LNCaP clone FGC (cell line): Measurements from ENCODE around the gene ASPDH.

Experiments used
- DNase-seq: peaks from one replicate; pipeline ENCODE4 v3.0.0-alpha.2; 2011; ENCODE audit warnings: low read depth
- H3K4me3 ChIP-seq: 2 replicates; pipeline ENCODE4 v1.5.1; 2011; ENCODE audit warnings: mild to moderate bottlenecking, low read depth, low read length, control low read depth
- CTCF ChIP-seq: IDR thresholded peaks from 2 replicates; pipeline ENCODE4 v1.5.1; 2012; ENCODE audit warnings: mild to moderate bottlenecking; ENCODE audit not compliant: control insufficient read depth, insufficient read depth; ENCODE audit errors: extremely low read depth

The ASPDH gene

GRCh38 chr19:50551715-50552187 is 38.0 kb upstream of the ASPDH start:
- DNase-seq, result no peak
- H3K4me3 ChIP-seq, result no peak overlapping the region
- no peak for TF ChIP-seq CTCF

DNA sequence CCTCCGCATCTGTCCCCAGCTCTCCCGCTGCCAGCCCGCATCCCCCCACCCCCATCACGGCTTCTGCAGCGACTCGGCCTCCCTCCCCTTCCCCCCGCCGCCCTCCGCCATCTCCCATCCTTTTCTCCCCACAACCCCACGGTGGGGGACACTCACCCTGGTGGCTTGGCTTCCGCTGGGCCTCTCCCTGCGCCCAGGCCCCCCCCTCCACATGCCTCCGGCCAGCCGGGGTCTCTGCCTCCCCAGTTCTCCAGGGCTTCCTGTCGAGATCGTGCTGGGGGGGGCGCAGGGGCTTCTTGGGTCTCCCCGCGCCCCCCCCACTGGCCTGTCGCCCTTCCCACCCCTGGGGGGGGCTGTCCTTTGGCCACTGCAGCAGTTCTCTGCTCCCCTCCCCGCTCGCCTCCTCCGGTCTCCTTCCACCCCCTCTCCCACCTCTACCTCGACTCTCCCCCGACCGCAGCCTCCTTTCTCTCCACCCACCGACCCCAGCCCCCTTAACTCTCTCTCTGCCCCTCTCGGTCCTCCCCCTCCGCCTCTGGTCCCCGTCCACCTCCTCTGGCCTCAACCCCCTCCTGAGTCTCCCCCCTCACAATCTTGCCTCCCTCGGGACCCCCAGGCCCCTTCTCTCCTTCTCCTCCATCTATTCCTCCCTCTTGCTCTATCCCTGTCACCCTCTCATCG is 37.5 kb upstream of the ASPDH start:
- no peak overlapping the region for H3K4me3 ChIP-seq
- no peak for DNase-seq
- no peak for TF ChIP-seq CTCF

DNA sequence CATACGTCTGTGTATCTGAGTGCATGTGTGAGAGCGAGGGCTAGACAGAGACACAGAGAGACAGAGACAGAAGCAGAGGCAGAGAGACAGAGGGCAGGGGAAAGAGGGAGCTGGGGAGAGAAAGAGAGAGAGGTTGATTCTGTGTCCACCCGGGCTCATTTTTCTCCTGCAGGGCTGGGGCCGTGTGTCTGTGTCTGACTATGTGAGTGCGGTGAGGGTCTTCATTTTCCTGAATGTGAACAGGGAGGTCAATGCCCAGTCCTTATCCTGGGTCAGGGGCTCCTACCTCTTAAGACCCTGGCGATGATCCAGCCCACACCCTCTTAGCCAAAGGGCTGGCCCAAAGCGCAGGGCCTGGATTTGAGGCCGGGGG is 36.9 kb upstream of the ASPDH start:
- no peak overlapping the region for H3K4me3 ChIP-seq
- DNase-seq, result no peak
- TF ChIP-seq CTCF, result no peak

GRCh38 chr19:50549927-50550593 is 36.3 kb upstream of the ASPDH start:
- DNase-seq, result no peak
- no peak overlapping the region for H3K4me3 ChIP-seq
- TF ChIP-seq CTCF, result no peak

DNA sequence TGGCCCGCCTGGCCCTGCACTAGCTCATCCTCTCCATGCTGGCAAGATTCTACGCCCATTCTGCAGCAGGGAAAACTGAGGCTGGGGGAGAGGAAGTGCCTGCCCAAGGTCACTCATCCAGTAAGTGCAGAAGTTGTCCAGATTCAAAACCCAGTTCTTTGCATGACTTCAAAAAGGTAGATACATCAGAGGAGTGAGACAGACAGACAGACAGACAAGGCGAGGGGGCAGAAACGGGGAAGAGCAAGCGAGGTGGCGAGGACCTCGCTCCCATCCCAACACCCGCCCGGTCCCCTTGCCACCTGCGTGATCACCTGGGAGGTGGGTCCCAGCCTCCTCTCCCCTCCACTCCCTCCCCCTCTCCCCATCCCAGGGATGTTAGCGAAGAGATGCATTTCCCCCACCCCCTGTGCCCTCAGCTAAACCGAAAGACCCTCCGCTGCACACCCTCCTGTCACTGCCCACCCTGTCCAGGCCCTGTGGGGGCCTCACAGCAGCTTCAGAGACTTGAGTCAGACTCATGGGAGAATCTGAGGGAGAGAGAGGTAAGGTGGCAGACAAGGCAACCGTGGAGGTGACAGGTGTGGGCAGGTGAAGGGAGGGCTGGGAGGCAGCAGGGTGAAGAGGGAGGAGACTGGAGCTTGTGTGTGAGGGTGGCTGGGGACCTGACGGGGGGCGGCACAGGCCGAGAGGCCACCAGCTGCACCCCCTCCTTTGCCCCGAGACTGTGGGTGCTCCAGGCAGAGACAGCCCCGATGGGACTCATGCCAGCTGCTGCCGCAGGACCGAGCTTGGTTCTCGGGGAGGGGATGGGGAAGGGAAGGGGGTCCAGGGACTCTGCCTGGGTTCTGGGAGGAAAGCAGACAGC is 35.6 kb upstream of the ASPDH start:
- no peak for TF ChIP-seq CTCF
- DNase-seq, result no peak
- H3K4me3 ChIP-seq, result no peak overlapping the region

DNA sequence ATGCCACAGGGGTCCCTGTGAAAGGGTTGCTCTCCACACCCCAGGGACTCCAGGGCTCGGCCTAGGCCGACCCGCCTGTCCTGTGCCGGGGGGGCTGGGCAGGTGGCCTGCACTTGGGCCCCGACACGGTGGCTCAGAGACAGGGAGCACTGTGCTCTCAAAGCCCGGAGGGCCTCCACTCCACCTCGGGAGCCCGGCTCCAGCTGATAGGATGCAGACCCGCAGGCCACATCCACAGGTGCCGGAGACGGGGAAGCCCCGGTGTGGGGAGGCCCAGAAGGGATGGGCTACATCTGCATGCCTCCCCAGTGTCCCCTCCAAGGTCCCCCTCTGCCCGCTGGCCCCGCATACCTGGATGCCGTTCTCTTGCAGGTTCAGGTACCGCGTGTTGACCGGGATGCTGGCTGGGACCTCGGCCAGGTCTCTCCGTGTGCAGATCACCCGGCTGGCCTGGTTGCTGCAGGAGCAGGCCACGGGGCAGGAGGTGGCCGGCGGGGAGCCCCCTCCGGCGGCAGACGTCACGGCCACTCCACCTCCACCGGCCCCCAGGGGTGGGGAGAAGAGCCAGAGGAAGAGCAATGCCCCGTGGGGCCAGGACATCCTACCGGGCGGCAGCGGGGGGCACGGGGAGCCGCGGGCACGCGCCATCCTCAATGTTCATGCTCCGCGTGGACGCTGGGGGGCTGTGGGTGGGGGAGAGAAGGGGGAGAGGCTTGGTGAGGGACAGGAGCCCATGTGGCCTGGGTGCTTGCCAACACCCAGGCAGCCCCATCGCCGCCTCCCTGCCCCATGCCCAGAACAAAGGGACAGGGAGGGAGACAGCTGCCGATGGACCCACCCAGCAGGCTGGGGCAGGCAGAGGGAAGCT is 34.7 kb upstream of the ASPDH start:
- TF ChIP-seq CTCF, result no peak
- no peak overlapping the region for H3K4me3 ChIP-seq
- DNase-seq, result no peak
